ENCODE measurements around the gene MAP4K4.
"Not testable (repeated sequence)": the region's sequence is repeated elsewhere in the genome, so short reads cannot be mapped to it uniquely, and the experiment has no call there.

The MAP4K4 gene

DNA sequence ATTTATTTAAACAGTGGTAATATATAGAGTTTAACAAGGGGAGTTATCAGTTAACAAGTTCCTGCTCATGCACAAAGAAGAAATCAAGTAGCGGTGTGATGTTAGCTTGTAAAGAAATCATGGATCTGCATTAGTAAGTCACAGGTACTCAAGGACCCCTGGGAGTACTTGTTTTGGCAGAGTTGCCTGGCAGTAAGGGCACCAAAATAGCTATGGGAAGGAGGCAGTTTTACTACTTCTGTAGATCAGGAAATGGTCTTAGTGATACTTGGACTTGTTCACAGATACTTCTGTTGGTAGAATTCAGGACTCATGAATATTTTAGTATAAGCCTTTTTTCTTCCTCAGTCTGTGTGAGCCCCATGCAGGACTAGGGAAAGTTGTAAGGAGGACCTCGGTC is 186.9 kb downstream of the MAP4K4 start:
- no peak for DNase-seq

DNA sequence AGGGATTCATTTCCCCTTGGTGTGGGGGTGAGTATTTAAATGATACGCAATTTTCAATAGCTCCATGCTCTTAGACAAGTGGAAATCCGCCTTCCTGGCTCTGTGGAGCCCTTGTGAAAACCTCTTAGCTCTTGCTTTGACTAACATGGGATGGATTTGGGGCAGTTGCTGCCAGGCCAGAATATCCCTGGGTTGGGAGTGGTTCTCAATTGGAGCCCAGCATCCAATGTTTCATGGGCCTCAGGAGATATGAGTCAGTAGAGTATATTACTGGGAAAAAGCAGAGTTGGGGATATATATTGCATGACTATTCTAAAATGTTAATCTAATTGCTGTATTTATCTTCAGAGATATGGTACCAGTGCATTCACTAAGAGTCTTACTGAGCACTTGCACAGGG is 189.8 kb downstream of the MAP4K4 start:
- no peak for DNase-seq

- no peak for DNase-seq
Observed at GRCh38 chr2:101889460-101890098, 192.1 kb downstream of the MAP4K4 start.

- DNase-seq: no peak
Observed at GRCh38 chr2:101892377-101892776, 194.9 kb downstream of the MAP4K4 start.

DNA sequence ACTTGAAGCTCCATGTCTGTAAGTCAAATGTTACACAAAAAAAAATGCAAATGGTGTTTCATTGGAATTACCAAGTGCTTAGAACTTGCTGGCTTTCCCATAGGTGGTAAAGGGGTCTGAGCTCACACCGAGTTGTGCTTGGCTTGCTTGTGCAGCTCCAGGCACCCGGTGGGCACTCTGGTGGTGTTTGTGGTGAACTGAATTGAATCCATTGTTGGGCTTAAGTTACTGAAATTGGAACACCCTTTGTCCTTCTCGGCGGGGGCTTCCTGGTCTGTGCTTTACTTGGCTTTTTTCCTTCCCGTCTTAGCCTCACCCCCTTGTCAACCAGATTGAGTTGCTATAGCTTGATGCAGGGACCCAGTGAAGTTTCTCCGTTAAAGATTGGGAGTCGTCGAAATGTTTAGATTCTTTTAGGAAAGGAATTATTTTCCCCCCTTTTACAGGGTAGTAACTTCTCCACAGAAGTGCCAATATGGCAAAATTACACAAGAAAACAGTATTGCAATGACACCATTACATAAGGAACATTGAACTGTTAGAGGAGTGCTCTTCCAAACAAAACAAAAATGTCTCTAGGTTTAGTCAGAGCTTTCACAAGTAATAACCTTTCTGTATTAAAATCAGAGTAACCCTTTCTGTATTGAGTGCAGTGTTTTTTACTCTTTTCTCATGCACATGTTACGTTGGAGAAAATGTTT is 196.3 kb downstream of the MAP4K4 start:
- DNase-seq: no peak

GRCh38 chr2:101895039-101895438 is 197.5 kb downstream of the MAP4K4 start:
- no peak for DNase-seq

DNA sequence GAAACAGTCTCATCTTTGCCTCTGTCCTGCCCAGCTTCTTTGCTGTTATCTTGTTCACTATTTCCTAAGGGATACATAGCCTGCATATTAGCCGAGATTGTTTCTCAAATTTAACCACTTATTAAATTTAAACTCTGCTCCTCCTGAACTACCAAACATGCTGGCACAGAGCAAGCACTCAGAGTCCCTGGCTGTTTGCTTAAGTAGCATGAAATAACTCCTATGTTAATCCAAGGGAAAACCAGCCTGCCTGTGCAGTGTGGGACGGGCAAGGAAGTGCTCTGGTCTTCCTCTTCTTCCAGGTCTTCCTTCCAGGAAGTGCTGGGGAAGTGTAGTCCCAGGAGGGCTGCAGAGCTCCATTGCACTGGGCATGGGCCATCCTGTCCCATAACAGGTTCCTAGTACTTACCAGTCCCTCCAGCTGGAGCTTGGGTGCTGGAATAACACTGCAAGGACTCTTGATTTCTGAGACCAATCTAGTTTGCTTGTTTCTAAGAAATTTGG is 198.4 kb downstream of the MAP4K4 start:
- no peak for DNase-seq

DNA sequence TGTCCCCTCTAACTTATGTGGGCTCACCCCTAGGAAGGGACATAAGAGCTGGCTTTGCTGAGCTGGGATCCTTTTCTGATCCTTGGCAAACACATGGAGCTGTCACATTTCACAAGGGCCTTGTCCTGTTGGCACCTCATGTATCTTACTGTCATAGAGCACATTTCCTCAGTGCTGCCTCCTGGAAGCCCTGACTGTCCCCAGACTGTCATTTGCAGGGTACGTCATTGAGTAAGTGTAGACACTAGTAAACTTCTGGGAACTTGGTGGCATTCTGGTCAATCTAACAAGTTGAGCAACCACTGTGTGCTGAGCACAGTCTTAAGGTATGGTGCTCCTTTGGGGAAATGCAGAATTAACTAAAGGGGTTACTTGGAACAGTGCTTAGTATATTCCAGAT is 199.8 kb downstream of the MAP4K4 start:
- no peak for DNase-seq

DNA sequence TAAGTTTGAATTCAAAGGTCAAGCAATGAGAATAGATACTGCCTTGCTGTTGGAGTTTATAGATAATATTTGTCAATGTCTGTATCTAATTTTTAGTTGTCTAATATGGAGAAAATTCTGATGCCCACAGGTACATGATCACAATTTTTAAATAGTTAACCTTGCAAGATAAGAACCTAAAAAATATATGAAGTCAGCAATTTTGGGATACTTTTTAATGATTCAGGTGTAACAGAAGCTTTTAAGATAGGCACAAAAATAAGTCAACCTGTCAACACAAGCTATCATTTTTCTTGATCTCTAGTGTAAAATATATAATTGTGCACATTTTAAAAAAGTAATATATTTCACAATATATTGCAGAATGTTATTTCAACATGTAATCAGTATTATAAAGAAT is 201.8 kb downstream of the MAP4K4 start:
- no peak for DNase-seq

- DNase-seq: peak; percentile 43
Observed at GRCh38 chr2:101899871-101900270, 202.4 kb downstream of the MAP4K4 start.

GRCh38 chr2:101900375-101900774 is 202.9 kb downstream of the MAP4K4 start:
- peak; percentile 57 for DNase-seq

GRCh38 chr2:101901241-101901640 is 203.7 kb downstream of the MAP4K4 start:
- DNase-seq: no peak

GRCh38 chr2:101902169-101902568 is 204.7 kb downstream of the MAP4K4 start:
- no peak for DNase-seq

- DNase-seq: no peak
Observed at GRCh38 chr2:101904916-101905315, 207.4 kb downstream of the MAP4K4 start.

GRCh38 chr2:101905746-101906336 is 208.3 kb downstream of the MAP4K4 start:
- DNase-seq: no peak

- peak; percentile 11 for DNase-seq
Observed at GRCh38 chr2:101909760-101910159, 212.3 kb downstream of the MAP4K4 start.

GRCh38 chr2:101912545-101912944 is 215.0 kb downstream of the MAP4K4 start:
- no peak for DNase-seq

DNA sequence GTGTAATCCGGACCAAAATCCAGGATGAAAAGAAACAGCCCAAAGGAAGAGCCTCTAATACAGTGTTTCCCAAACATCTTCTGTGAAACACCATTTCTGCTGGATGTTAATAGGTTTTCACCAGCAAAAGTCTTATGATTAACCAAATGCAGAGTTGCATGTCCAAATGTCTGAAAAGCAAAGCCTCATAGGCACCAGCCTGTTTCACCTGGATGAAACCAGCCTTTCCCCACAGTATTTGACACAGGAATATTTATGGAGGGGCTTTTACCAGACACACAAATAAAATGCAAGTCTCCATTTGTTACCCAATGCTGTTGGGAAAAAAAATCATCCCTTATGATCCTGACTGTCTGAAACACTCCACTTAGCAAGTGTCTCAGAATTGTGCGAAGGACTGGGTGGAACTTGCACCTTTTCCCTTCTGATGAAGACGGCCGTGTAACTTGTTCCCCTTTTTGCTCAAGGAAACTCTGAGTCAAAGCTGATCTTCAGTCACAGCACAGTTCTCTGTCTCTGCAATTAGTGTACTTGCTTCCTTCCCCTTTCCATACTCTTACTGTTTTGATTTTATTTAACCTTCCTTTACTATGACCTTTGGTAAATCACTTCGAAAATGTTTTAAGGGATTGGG is 223.9 kb downstream of the MAP4K4 start:
- DNase-seq: no peak

DNA sequence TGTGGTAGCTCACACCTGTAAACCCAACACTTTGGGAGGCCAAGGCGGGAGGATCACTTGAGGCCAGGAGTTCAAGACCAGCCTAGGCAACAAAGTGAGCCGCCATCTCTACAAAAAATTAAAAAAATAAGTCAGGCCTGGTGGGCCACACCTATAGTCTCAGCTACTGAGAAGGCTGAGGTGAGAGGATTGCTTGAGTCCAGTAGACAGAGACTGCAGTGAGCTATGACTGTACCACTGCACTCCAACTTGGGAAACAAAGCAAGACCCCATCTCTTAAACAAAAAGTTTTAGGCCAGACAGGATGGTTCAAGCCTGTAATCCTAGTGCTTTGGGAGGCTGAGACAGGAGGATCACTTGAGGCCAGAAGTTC is 224.4 kb downstream of the MAP4K4 start:
- no peak for DNase-seq

GRCh38 chr2:101924311-101924710 is 226.8 kb downstream of the MAP4K4 start:
- DNase-seq: not testable (repeated sequence)

DNA sequence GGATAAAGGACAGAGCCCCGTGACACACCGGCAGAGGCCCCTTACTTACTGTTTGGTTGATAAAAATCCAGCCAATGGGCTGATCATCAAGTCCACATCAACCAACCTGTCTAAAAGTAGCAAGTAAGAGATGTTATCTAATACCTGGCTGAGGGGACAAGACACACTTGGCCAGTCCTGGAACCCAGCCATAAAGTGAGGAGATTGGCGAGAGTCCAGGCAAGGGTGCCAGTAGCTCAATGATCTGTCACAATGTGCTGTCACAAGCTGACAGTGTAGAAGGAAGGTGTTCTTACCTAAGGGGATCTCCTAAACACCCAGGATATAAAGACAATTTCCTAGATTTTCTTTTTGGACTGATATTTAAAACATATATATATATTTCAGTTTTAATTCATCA is 232.5 kb downstream of the MAP4K4 start:
- DNase-seq: no peak

DNA sequence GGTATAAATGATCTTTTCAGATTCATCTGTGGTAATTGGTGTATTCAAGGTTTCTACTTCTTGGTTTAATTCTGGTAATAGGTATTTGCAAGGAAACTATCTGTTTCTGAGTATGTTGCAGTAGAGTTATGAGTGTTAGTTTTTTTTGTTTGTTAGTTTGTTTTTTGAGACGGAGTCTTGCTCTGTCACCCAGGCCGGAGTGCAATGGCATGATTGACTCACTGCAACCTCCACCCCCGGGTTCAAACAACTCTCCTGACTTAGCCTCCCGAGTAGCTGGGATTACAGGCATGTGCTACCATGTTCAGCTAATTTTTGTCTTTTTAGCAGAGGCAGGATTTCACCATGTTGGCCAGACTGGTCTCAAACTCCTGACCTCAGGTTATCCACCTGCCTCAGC is 233.3 kb downstream of the MAP4K4 start:
- DNase-seq: no peak

GRCh38 chr2:101931402-101931801 is 233.9 kb downstream of the MAP4K4 start:
- no peak for DNase-seq

DNA sequence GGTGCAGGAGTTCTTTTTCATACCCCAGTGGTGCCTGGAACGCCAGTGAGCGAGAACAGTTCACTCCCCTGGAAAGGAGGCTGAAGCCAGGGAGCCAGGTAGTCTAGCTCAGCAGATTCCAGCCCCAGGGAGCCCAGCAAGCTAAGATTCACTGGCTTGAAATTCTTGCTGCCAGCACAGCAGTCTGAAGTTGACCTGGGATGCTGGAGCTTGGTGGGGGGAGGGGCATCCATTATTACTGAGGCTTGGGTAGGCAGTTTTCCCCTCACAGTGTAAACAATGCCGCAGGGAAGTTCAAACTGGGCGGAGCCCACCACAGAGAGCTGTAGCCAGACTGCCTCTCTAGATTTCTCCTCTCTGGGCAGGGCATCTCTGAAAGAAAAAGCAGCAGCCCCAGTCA is 238.3 kb downstream of the MAP4K4 start:
- not testable (repeated sequence) for DNase-seq

Data from NCI-H226 (cell line).